ENCODE measurements around the gene MCC. TPM values are rescaled to one million over a fixed set of nuclear protein-coding genes. Genes with fewer than 3 reads are reported as not detected.
"Not testable (repeated sequence)": the region's sequence is repeated elsewhere in the genome, so short reads cannot be mapped to it uniquely, and the experiment has no call there.

Gene MCC
- total RNA-seq, 1 donor from 2014 or later: 1.1 TPM

- intact Hi-C loops (cut with micrococcal nuclease): no loop called here
Observed at GRCh38 chr5:113474100-113474728, 14.0 kb downstream of the MCC start.

GRCh38 chr5:113463032-113463431 is 25.2 kb downstream of the MCC start:
- peaks cover 10% of the 10 kb centered on the region for H3K27me3 Mint-ChIP-seq
- no peaks in the 10 kb centered on the region for H3K9me3 Mint-ChIP-seq
- H3K4me3 Mint-ChIP-seq: no peak overlapping the region
- intact Hi-C loops (cut with micrococcal nuclease): no loop called here
- H3K27ac Mint-ChIP-seq: no peak overlapping the region
- H3K36me3 Mint-ChIP-seq (ENCODE audit: low read depth): no peaks in the 10 kb centered on the region
- no peak for DNase-seq
- no peaks in the 10 kb centered on the region for H3K4me1 Mint-ChIP-seq

More at GRCh38 chr5:113474100-113474728, 14.0 kb downstream of the MCC start:
- H3K27ac Mint-ChIP-seq: no peak overlapping the region
- H3K27me3 Mint-ChIP-seq: peaks cover 40% of the 10 kb centered on the region
- no peak overlapping the region for H3K4me3 Mint-ChIP-seq
- peaks cover 12% of the 10 kb centered on the region for H3K9me3 Mint-ChIP-seq
- no peak for DNase-seq
- H3K4me1 Mint-ChIP-seq: no peaks in the 10 kb centered on the region
- H3K36me3 Mint-ChIP-seq (ENCODE audit: low read depth): no peaks in the 10 kb centered on the region

- H3K36me3 Mint-ChIP-seq (ENCODE audit: low read depth); H3K9me3 Mint-ChIP-seq; H3K27ac Mint-ChIP-seq; H3K4me1 Mint-ChIP-seq; H3K4me3 Mint-ChIP-seq; intact Hi-C loops (cut with micrococcal nuclease); DNase-seq; H3K27me3 Mint-ChIP-seq: not testable (repeated sequence)
Observed at GRCh38 chr5:113457106-113457505, 31.1 kb downstream of the MCC start.

- H3K27me3 Mint-ChIP-seq: peaks cover 5% of the 10 kb centered on the region
Observed at GRCh38 chr5:113452941-113453340, 35.3 kb downstream of the MCC start.

GRCh38 chr5:113451797-113452196 is 36.5 kb downstream of the MCC start:
- no peaks in the 10 kb centered on the region for H3K4me1 Mint-ChIP-seq
- no peak overlapping the region for H3K27ac Mint-ChIP-seq
- H3K36me3 Mint-ChIP-seq (ENCODE audit: low read depth): no peaks in the 10 kb centered on the region
- no peak for DNase-seq
- no peaks in the 10 kb centered on the region for H3K9me3 Mint-ChIP-seq
- peaks cover 11% of the 10 kb centered on the region for H3K27me3 Mint-ChIP-seq
- H3K4me3 Mint-ChIP-seq: no peak overlapping the region
- intact Hi-C loops (cut with micrococcal nuclease): no loop called here

More at GRCh38 chr5:113452941-113453340, 35.3 kb downstream of the MCC start:
- Mint-ChIP-seq H3K36me3 (ENCODE audit: low read depth) (no peaks in the 10 kb centered on the region), H3K9me3 (no peaks in the 10 kb centered on the region), H3K27ac (no peak overlapping the region), H3K4me1 (no peaks in the 10 kb centered on the region), H3K4me3 (no peak overlapping the region)
- intact Hi-C loops (cut with micrococcal nuclease): no loop called here
- DNase-seq: no peak

- intact Hi-C loops (cut with micrococcal nuclease): no loop called here
- Mint-ChIP-seq H3K9me3 (no peaks in the 10 kb centered on the region), H3K4me3 (no peak overlapping the region), H3K27me3 (peaks cover 16% of the 10 kb centered on the region), H3K4me1 (no peaks in the 10 kb centered on the region), H3K36me3 (ENCODE audit: low read depth) (no peaks in the 10 kb centered on the region), H3K27ac (no peak overlapping the region)
- DNase-seq: no peak
Observed at GRCh38 chr5:113450929-113451328, 37.3 kb downstream of the MCC start.

GRCh38 chr5:113450462-113450861 is 37.8 kb downstream of the MCC start:
- H3K27me3 Mint-ChIP-seq: peaks cover 16% of the 10 kb centered on the region
- intact Hi-C loops (cut with micrococcal nuclease): no loop called here
- no peak for DNase-seq
- no peak overlapping the region for H3K27ac Mint-ChIP-seq
- no peaks in the 10 kb centered on the region for H3K36me3 Mint-ChIP-seq (ENCODE audit: low read depth)
- no peaks in the 10 kb centered on the region for H3K4me1 Mint-ChIP-seq
- no peaks in the 10 kb centered on the region for H3K9me3 Mint-ChIP-seq
- no peak overlapping the region for H3K4me3 Mint-ChIP-seq

GRCh38 chr5:113448252-113448651 is 40.0 kb downstream of the MCC start:
- DNase-seq: no peak
- Mint-ChIP-seq H3K4me1 (no peaks in the 10 kb centered on the region), H3K36me3 (ENCODE audit: low read depth) (no peaks in the 10 kb centered on the region), H3K4me3 (no peak overlapping the region), H3K9me3 (no peaks in the 10 kb centered on the region), H3K27me3 (peaks cover 19% of the 10 kb centered on the region), H3K27ac (no peak overlapping the region)
- intact Hi-C loops (cut with micrococcal nuclease): no loop called here

- intact Hi-C loops (cut with micrococcal nuclease): no loop called here
- no peaks in the 10 kb centered on the region for H3K4me1 Mint-ChIP-seq
- no peak overlapping the region for H3K27ac Mint-ChIP-seq
- H3K4me3 Mint-ChIP-seq: no peak overlapping the region
- DNase-seq: no peak
- H3K27me3 Mint-ChIP-seq: peaks cover 23% of the 10 kb centered on the region
- H3K36me3 Mint-ChIP-seq (ENCODE audit: low read depth): no peaks in the 10 kb centered on the region
- peaks cover 3% of the 10 kb centered on the region for H3K9me3 Mint-ChIP-seq
Observed at GRCh38 chr5:113447498-113448050, 40.7 kb downstream of the MCC start.

- Mint-ChIP-seq H3K27ac (no peak overlapping the region), H3K4me3 (no peak overlapping the region), H3K9me3 (peaks cover 3% of the 10 kb centered on the region), H3K4me1 (no peaks in the 10 kb centered on the region), H3K36me3 (ENCODE audit: low read depth) (no peaks in the 10 kb centered on the region), H3K27me3 (peaks cover 29% of the 10 kb centered on the region)
- intact Hi-C loops (cut with micrococcal nuclease): no loop called here
- DNase-seq: no peak
Observed at GRCh38 chr5:113446358-113446927, 41.8 kb downstream of the MCC start.

GRCh38 chr5:113437111-113437510 is 51.1 kb downstream of the MCC start:
- intact Hi-C loops (cut with micrococcal nuclease): no loop called here
- Mint-ChIP-seq H3K4me1 (peaks cover 3% of the 10 kb centered on the region), H3K27ac (no peak overlapping the region), H3K36me3 (ENCODE audit: low read depth) (no peaks in the 10 kb centered on the region), H3K4me3 (no peak overlapping the region), H3K9me3 (no peaks in the 10 kb centered on the region), H3K27me3 (peaks cover 19% of the 10 kb centered on the region)
- DNase-seq: no peak

GRCh38 chr5:113435575-113435974 is 52.7 kb downstream of the MCC start:
- H3K36me3 Mint-ChIP-seq (ENCODE audit: low read depth): no peaks in the 10 kb centered on the region
- H3K4me1 Mint-ChIP-seq: peaks cover 3% of the 10 kb centered on the region
- H3K27ac Mint-ChIP-seq: no peak overlapping the region
- intact Hi-C loops (cut with micrococcal nuclease): no loop called here
- no peak overlapping the region for H3K4me3 Mint-ChIP-seq
- peaks cover 15% of the 10 kb centered on the region for H3K27me3 Mint-ChIP-seq
- no peak for DNase-seq
- H3K9me3 Mint-ChIP-seq: no peaks in the 10 kb centered on the region

- Mint-ChIP-seq H3K4me3 (no peak within 1 kb of the TSS), H3K27me3 (peaks cover 10% of the 10 kb centered on the region), H3K4me1 (peaks cover 3% of the 10 kb centered on the region), H3K27ac (no peak within 1 kb of the TSS), H3K9me3 (no peaks in the 10 kb centered on the region), H3K36me3 (ENCODE audit: low read depth) (no peaks in the 10 kb centered on the region)
- intact Hi-C loops (cut with micrococcal nuclease): no loop called here
- DNase-seq: no peak
Observed at GRCh38 chr5:113434889-113435288, 53.4 kb downstream of the MCC start, which contains the start of gene TSSK1B. Gene TSSK1B (minus strand): TSS chr5:113434989. CDS start chr5:113434839, 150 bp downstream.

GRCh38 chr5:113433862-113434612 is 54.2 kb downstream of the MCC start:
- no peak overlapping the region for H3K27ac Mint-ChIP-seq
- no peak for DNase-seq
- H3K27me3 Mint-ChIP-seq: peaks cover 10% of the 10 kb centered on the region
- H3K9me3 Mint-ChIP-seq: no peaks in the 10 kb centered on the region
- intact Hi-C loops (cut with micrococcal nuclease): no loop called here
- peaks cover 3% of the 10 kb centered on the region for H3K4me1 Mint-ChIP-seq
- no peak overlapping the region for H3K4me3 Mint-ChIP-seq
- no peaks in the 10 kb centered on the region for H3K36me3 Mint-ChIP-seq (ENCODE audit: low read depth)

Measured in activated CD4-positive, alpha-beta T cell treated with anti-CD3 and anti-CD28 coated beads, Interleukin-2, amount 10 ng/mL, durations not matched to agents 24 days and 14 days (primary cell).